Peyer's patch (tissue), 4 donors: ENCODE measurements around the gene NRXN3. TPM values are rescaled to one million over a fixed set of nuclear protein-coding genes. Genes with fewer than 3 reads are reported as not detected.

Experiments
- DNase-seq, 3 donors: peaks; one replicate each; pipeline ENCODE4 v3.0.0-alpha.2; 2017 to 2019
- H3K27ac ChIP-seq, 4 donors: fragments of 200-600 bp; sonication (generic); one replicate each; pipeline ENCODE4 v1.5.1; 2016 to 2019
- H3K27me3 ChIP-seq, 2 donors: fragments of 200-600 bp; sonication (generic); one replicate each; pipeline ENCODE4 v1.5.1; 2019
- H3K36me3 ChIP-seq, 3 donors: fragments of 200-600 bp; sonication (generic); one replicate each; pipeline ENCODE4 v1.5.1; 2016 to 2019
- H3K4me1 ChIP-seq, 4 donors: fragments of 200-600 bp; sonication (generic); one replicate each; pipeline ENCODE4 v1.5.1; 2016 to 2019
- H3K4me3 ChIP-seq, 4 donors: fragments of 200-600 bp; sonication (generic); 1 replicate in 3 of 4; 2 replicates in 1 of 4; pipeline ENCODE4 v1.5.1; 2016 to 2019; ENCODE audit warnings: mild to moderate bottlenecking in 1 of 4
- H3K9me3 ChIP-seq, 4 donors: fragments of 200-600 bp; sonication (generic); one replicate each; pipeline ENCODE4 v1.5.1; 2016 to 2019; ENCODE audit warnings: mild to moderate bottlenecking in 1 of 4
- POLR2A ChIP-seq, 2 donors: fragments of 450-650 bp; IDR thresholded peaks; one replicate each; pipeline ENCODE4 v1.5.1; 2017; ENCODE audit warnings: antibody characterized with exemption in 2 of 2, mild to moderate bottlenecking in 2 of 2, moderate library complexity in 2 of 2
- total RNA-seq, 4 donors: library from RNA; depleted of rRNA; stranded (reverse); fragments of >200 nt; gene quantifications; one replicate each; pipeline ENCODE4 v1.1.0, GENCODE V29; 2016
- TF ChIP-seq, protein P1 (sequence below), 6 experiments: fragments of 450-650 bp in 4 of 6; fragments of 200-600 bp in 2 of 6; sonication (generic) in 1 of 6; IDR thresholded peaks; one replicate each; pipeline ENCODE4 v1.5.1; 2017 to 2019; ENCODE audit warnings: antibody characterized with exemption in 6 of 6, mild to moderate bottlenecking in 3 of 6, moderate library complexity in 1 of 6

The NRXN3 gene
- total RNA-seq, 4 donors from 2014 or later = 1.6 to 10.2 (median 4.4) TPM

DNA sequence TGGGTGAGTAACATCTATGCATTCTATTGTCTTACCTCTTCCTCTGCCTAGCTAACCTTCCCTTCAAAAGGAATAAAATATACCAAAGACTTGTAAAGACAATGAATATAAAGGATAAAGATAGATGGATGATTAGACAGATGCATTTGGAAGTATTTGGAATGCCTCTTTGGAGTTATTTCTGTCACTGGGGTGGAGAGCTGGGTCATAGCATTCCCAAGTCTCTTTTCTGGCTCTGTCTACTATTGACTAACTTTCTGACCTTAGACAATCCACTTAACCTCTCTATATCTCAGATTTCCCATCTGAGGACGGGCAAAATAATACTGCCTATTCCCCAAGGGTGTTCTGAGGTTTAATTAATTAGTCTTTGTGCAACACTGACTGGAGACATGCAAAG lies 1523.8 kb downstream of the NRXN3 start:
- DNase-seq = no peak

DNA sequence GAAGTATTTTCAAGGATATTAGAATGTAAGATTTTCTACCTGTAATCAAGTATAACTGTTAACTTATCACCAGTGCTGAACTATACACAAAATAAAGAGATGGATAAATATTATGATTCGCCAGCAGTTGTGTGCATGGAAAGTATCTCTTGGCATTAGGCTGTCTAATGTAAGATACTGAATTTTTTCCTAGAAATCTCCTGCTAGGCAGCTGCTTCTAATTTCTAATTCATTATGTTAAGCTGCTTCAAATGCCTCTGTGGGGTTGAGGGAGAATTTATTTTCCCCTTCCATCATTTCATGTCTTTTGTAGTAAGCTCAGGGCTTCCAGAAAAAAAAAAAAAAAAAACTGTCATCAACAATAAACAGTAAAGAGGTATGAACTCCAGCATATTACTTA lies 1525.1 kb downstream of the NRXN3 start:
- no peak overlapping the region for H3K27ac ChIP-seq
- TF ChIP-seq, protein P1, sequence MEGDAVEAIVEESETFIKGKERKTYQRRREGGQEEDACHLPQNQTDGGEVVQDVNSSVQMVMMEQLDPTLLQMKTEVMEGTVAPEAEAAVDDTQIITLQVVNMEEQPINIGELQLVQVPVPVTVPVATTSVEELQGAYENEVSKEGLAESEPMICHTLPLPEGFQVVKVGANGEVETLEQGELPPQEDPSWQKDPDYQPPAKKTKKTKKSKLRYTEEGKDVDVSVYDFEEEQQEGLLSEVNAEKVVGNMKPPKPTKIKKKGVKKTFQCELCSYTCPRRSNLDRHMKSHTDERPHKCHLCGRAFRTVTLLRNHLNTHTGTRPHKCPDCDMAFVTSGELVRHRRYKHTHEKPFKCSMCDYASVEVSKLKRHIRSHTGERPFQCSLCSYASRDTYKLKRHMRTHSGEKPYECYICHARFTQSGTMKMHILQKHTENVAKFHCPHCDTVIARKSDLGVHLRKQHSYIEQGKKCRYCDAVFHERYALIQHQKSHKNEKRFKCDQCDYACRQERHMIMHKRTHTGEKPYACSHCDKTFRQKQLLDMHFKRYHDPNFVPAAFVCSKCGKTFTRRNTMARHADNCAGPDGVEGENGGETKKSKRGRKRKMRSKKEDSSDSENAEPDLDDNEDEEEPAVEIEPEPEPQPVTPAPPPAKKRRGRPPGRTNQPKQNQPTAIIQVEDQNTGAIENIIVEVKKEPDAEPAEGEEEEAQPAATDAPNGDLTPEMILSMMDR (IDR thresholded peaks at IDR 0.05) = no peak
- TF ChIP-seq POLR2A (IDR thresholded peaks at IDR 0.05) = no peak

More for the DNA sequence above, 1523.8 kb downstream of the NRXN3 start:
- Histone ChIP-seq H3K9me3 (no peaks in the 10 kb centered on the region), H3K4me3 (no peak overlapping the region), H3K27ac (no peak overlapping the region), H3K27me3 (no peaks in the 10 kb centered on the region), H3K4me1 (no peaks in the 10 kb centered on the region), H3K36me3 (no peaks in the 10 kb centered on the region)
- TF ChIP-seq, protein P1 (IDR thresholded peaks at IDR 0.05) = no peak

DNA sequence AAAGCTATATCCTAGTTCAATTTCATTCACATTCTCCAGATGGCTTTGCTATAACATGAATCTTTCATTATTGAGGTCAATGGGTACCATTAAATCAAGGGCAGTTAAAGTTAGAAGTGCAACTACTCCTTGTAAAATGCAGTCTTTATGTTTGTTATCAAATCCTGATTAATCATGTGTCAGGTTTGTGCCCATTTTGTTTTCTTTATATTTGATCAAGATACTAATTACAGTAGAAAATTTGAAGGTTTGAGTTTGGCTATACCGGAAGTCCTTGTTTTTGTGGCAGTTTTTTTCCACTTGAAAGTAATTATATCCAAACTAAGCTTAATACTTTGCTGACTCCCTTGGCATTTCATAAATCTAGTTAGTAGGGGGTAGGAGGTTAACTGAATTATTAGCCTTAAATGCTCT lies 1528.1 kb downstream of the NRXN3 start:
- no peaks in the 10 kb centered on the region for H3K9me3 ChIP-seq
- no peaks in the 10 kb centered on the region for H3K27me3 ChIP-seq
- no peak for DNase-seq
- H3K4me3 ChIP-seq = no peak overlapping the region
- no peaks in the 10 kb centered on the region for H3K4me1 ChIP-seq
- H3K27ac ChIP-seq = no peak overlapping the region
- TF ChIP-seq, protein P1 (IDR thresholded peaks at IDR 0.05) = no peak
- TF ChIP-seq POLR2A (IDR thresholded peaks at IDR 0.05) = no peak
- H3K36me3 ChIP-seq = no peaks in the 10 kb centered on the region

More for the DNA sequence above, 1525.1 kb downstream of the NRXN3 start:
- Histone ChIP-seq H3K9me3 (no peaks in the 10 kb centered on the region), H3K4me3 (no peak overlapping the region), H3K4me1 (no peaks in the 10 kb centered on the region), H3K27me3 (no peaks in the 10 kb centered on the region), H3K36me3 (no peaks in the 10 kb centered on the region)
- DNase-seq = no peak

DNA sequence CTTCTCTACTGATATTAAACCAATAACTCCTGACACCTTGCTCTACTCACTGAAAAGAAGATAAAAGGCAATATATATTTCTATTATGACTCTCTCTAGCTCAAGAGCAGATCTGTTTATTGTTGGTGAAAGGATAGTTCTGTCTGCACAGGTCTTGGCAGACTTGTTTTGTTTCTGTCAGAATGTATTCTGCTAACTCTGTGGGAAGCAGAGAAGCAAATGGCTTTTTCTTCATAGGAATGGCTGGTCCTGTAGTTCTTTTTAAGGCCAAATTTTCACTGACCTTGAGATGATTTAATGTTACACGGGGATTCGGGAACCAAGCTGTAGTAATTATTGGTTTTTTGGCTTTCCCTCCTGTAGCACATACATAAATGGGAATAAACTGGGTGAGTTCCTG lies 1529.0 kb downstream of the NRXN3 start:
- Histone ChIP-seq H3K36me3 (no peaks in the 10 kb centered on the region), H3K27ac (no peak overlapping the region), H3K4me1 (no peaks in the 10 kb centered on the region), H3K4me3 (no peak overlapping the region), H3K9me3 (no peaks in the 10 kb centered on the region), H3K27me3 (no peaks in the 10 kb centered on the region)
- DNase-seq = no peak
- TF ChIP-seq, protein P1 (IDR thresholded peaks at IDR 0.05) = no peak
- no peak for TF ChIP-seq POLR2A (IDR thresholded peaks at IDR 0.05)

DNA sequence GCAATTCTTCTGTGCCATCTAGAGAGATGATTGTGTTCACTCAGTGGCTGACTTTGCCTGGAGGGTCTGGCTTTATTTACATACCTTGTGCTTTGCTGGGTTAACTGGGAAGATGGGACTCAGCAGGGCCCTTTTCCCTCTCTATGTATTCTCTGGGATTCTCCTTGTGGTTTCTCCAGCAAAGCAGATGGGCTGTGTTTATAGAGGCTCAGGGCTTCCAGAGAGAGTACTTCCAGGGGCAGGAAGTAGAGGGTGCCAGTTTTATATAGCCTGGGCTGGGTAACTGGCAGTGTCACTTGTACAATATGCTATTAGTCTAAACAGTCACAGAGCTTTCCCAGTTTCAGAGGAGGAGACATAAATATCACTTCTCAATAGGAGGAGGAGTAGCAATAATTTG lies 1531.2 kb downstream of the NRXN3 start:
- Histone ChIP-seq H3K9me3 (no peaks in the 10 kb centered on the region), H3K27me3 (no peaks in the 10 kb centered on the region), H3K4me3 (no peak overlapping the region), H3K27ac (no peak overlapping the region), H3K4me1 (no peaks in the 10 kb centered on the region), H3K36me3 (no peaks in the 10 kb centered on the region)
- no peak for DNase-seq
- TF ChIP-seq, protein P1 (IDR thresholded peaks at IDR 0.05) = no peak
- no peak for TF ChIP-seq POLR2A (IDR thresholded peaks at IDR 0.05)

DNA sequence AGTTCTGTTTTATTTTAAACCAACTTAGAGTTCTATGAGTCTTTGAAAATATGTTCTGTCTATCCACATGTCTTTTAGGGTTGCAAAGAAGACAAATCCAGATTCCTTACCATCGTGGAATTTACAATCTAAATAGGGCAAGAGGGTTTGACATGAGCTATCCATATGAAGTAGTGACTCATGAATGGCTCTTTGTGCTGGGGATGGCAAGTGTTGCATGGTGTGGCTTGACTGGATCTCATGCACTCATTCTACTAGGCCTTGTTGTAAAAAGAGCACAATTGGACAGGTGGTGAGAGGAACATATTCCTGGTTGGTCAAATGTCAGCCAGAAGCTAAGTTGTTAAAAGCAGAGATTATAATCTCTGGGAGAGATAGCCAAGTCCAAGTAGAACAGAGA lies 1532.0 kb downstream of the NRXN3 start:
- Histone ChIP-seq H3K27ac (no peak overlapping the region), H3K4me3 (no peak overlapping the region), H3K27me3 (no peaks in the 10 kb centered on the region), H3K4me1 (no peaks in the 10 kb centered on the region), H3K9me3 (no peaks in the 10 kb centered on the region), H3K36me3 (no peaks in the 10 kb centered on the region)
- TF ChIP-seq, protein P1 (IDR thresholded peaks at IDR 0.05) = no peak
- TF ChIP-seq POLR2A (IDR thresholded peaks at IDR 0.05) = no peak
- DNase-seq = no peak
